OCI-LY1 (cell line): Measurements from ENCODE around the gene UHRF2.

ENCODE experiments used
- CTCF ChIP-seq: fragments of 200-600 bp; sonication (generic), shearing (Covaris generic); IDR thresholded peaks from 2 replicates; pipeline ENCODE4 v1.5.1; 2017; ENCODE audit warnings: mild to moderate bottlenecking, antibody characterized with exemption, low read length, moderate library complexity, mixed read lengths
- EZH2 ChIP-seq: fragments of 200-600 bp; sonication (generic), shearing (Covaris generic); IDR thresholded peaks from 2 replicates; pipeline ENCODE4 v1.8.0; 2017; ENCODE audit warnings: borderline replicate concordance, mixed run types, mild to moderate bottlenecking, antibody characterized with exemption, low read length, moderate library complexity, mixed read lengths

DNA sequence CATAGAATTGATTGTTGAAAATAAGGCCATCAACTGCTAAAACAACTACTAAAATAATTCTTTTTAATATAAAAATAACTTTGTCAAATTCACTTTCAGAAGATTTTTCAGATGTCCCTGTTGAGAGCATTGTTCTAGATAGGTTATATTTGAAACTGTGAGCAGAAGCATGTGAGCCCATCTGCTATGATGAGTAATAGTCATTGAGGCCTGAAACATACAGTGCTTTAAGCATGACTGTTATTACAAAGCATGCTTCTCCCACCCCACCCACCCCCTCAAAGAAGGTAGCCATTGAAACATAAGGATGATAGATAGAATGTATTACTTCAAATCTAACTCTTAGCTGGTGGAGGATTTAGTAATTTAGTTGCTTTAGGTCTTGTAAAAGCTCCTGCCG lies 86.0 kb downstream of the UHRF2 start:
- TF ChIP-seq CTCF (no peak), EZH2 (no peak)
